ENCODE results near the gene TCF3.

- no peak for TF ChIP-seq CTCF (conservative IDR thresholded peaks at IDR 0.05 in 1 of 2, IDR thresholded peaks at IDR 0.05 in 1 of 2; ENCODE audit: low read depth in 1 of 2, low read length in 2 of 2)
- no peak for TF ChIP-seq EZH2 (IDR thresholded peaks at IDR 0.05; ENCODE audit: low read length, missing control alignments)
Observed at GRCh38 chr19:1612114-1613086, 40.0 kb downstream of the TCF3 start.
